ENCODE measurements around the gene AGRN.

The AGRN gene

DNA sequence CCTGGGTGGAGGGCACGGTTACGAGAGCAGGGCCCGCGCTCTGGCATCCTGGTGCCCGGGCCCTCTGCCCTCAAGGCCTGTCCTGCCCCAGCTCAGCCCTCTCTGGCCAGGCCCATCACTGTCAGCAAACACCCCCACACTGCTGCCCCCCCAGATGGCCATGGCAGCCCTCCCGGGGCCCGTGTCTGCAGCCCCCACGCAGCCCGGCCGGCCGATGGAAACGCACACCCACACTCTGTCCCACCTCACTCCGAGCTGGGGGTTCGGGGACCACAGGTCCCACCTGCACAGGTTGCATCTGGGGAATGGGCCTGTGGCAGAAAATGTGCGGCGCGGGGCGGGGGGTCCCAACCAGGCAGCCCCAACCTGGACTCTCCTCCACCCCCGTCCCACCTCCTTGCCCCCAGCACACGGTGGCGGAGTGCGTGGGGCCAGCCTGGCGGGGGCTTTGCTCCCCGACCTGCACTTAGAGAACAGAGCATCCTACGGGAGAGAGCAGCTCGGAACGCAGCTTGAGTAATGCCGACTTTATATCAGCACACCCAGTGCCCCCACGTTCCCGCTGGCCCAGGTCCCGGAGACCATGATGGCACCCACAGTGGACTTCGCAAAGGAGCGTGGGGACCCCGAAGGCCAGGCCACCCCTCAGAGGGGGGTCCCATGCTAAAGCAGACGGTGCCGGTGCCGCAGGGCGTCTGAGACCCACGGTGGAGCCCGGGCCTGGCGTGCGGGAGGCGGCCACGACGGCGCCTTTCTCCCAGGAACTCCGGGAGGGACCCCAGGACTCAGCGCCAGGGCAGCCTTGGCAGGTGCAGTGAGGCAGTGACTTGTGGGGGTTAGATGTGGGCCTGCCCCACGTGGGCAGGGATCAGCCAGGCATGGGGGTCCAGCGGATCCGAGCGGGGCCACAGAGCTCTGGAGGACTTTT, 61.7 kb downstream of the AGRN start:
- DNase-seq (ENCODE audit: low spot score), result no peak

DNA sequence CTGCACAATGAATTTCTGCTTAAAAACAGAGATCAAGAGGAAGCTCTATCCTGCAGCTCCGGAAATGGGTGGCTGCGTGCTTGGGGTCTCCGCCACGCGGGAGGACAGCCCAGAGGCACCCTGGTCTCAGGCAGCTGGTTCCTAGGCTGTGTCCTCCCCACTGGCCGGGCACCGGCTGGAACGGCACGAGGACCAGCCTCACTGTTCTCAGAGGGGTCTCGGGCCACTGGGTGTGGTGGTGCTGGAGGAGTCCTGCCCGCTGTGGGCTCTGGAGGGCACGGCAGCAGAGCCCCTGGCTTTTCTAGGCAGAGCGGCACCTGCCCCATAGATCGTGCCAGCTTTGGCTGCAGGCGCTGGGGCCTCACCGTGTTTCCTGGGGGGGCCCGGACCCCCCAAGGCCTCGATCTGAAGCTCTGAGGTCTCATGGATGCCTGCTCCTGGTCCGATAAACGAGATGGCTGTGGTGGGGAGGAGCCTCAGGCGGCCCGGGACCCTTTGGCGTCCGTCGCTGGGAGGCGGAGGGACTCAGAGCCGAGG, 62.4 kb downstream of the AGRN start:
- no peak for DNase-seq (ENCODE audit: low spot score)

DNA sequence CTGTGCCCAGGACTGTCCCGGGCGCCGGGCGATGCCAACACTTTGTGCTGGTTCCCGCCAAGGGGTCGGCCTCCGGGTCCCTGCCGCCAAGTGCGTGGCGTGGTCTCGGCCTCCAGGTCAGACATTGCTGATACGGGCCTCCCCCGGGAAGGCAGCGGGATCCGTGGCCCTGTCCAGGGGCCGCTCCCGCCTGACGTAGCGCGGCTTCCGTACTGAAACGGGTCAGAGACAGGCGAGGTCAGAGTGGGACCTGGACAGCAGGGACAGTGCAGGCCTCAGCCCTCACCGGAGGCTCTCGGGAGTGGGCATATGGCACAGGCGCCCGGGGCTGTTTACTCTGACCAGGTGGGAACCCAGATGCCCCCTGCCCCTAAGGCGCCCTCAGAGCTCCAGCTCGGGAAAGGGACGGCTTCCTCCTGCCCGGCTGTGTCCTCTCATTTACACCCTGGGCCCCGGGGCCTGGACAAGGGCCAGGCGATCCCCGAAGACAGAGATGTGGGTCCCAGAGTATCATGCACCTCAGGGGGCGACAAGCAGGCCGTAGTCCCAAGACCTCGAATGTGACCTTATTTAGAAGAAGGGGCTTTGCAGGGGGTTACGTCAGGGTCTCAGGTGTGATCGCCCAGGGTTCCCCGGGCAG, 63.0 kb downstream of the AGRN start:
- DNase-seq (ENCODE audit: low spot score), result no peak

DNA sequence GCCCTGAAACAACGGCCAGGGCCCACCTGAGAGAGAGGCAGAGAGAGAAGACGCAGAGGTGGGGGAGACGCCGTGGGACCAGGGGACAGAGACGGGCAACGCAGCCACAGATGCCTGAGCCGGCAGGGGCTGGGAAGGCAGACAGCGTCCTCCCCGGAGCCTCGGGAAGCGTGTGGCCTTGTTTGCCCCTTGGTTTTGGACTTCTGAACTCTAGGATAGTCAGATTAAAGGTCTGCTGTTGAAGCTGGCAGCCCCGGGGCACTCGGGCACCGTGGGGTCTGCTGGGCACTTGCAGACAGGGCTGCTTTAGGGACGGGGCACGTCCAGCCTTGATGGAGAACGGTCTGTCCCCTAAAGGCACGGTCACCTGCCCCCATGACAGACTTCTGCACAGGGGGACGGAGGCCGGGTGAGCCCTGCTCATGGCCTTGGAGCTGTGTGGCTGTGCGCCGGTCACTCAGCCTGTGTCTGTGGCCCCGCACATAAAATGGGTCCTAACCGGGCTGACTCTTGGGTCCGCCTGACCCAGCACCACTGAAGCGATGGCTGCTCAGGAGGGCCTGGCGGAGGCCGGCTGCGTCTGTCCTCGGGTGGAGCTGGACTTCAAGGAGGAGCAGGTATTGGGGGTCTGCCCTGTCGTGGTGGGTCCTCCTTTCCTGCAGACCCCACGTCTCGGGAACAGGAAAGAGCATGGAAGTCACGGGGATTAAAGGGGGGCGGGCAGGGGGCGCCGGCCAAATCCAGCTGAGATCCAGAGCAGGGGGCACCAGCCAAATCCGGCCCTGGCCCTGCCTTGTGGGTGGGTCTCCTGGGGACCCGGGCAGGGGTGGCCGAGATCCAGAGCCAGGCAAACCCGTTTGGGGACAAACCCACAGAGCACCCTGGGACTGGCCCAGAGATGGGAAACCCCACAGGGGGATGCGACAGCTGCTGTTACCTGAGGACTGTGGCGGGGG, 63.8 kb downstream of the AGRN start:
- peak; percentile 11 for DNase-seq (ENCODE audit: low spot score)

GRCh38 chr1:1084372-1085170, 64.7 kb downstream of the AGRN start:
- no peak for DNase-seq (ENCODE audit: low spot score)

GRCh38 chr1:1085171-1085841, 65.4 kb downstream of the AGRN start:
- peak; percentile 8 for DNase-seq (ENCODE audit: low spot score)

- DNase-seq (ENCODE audit: low spot score), result peak; percentile 17
These were observed 66.3 kb downstream of the AGRN start for GRCh38 chr1:1085911-1086841.

DNA sequence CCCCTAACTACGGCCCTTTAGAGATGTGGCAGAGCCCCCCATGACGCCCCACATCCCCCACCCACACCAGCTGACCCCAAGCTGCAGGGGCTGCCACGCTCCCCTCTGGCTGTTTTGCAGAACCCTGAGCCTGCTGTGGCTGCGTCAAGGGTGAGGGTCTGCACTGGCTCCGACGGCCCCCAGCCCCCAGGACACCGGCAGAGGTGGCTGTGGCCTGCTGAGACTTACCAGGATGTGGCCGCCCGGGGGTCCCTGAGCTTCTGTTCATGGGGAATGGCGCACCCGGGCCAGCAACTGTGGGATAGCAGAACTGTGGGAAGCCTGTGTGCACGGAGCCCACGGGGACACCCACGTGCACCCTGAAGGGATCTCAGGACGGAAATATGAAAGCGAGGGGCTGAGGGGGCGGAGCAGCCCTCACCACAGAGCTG, 67.0 kb downstream of the AGRN start:
- no peak for DNase-seq (ENCODE audit: low spot score)

GRCh38 chr1:1087351-1088028, 67.6 kb downstream of the AGRN start:
- DNase-seq (ENCODE audit: low spot score), result peak; percentile 13

DNA sequence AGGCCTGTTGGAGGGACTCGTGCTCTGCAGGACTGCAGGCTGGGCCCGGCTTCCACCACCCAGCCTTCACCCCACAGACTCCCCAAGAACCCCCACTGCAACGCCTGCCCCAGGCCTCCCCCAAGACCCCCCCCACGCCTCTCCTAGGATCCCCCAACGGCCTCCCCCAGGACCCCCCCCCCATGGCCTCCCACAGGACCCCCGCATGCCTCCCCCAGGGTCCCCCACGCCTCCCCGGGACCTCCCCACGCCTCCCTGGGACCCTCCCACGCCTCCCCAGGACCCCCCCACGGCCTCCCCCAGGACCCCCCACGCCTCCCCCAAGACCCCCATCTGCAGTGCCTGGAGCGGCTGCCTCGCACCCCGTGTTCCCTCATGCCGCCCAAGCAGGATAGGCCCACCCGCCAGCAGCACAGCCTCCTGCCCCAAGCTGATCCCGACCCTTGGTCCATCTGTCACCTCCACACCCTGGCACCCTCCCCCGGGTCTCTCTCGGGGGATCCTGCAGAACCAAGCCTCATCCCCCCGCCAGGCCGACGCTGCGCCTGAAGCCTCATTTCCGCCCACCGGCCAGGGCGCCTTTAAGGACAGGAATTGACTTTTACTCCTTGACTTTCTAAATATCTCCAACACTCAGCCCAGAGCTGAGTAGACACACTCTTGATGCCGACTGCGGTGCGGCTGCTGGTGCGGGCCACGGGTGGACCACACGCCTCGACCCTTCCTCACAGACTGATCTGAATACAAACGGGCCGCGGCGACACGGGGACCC, 68.3 kb downstream of the AGRN start:
- DNase-seq (ENCODE audit: low spot score), result no peak

DNA sequence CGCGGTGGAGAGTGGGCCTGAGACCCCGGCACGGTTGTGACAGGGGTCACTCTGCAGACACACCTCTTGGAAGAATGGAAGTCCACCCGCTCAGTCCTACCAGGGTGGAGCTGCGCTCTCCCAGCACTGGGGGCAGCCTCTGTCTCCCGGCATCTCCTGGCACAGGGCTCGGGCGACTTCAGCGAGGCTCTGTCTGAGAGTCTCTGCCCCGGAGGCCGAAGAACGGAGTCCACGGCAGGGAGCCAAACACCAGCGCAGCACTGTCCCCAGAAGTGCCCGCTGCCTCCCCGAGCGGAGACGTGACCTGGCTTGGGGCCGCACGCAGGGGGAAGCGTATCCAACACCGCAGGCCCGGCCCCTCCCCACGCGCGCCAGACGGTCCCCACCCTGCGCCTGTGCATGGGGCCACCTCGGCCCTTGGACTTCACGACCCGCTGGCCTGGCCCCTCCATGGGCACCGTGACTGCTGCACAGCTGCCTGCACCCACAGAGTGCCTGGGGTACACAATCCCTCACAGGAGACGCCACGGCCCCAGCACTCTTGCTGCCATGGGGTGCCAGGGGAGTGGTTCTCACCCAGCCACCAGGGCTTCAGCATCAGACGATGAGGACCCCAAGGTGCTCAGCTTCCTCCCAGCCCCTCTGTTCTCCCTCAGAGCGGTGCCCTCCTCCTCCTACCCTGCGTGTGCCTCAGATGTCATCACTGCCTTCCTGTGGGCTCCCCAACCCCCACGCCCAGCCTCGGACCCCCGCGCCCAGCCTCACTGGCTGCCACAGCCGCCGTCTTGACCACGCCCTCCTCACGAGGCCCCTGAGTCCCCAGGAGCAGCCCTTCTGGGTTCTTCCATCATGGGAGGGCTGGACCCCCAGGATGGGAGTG, 69.1 kb downstream of the AGRN start:
- DNase-seq (ENCODE audit: low spot score), result peak; percentile 7

GRCh38 chr1:1089731-1090423, 70.0 kb downstream of the AGRN start:
- peak; percentile 8 for DNase-seq (ENCODE audit: low spot score)

DNA sequence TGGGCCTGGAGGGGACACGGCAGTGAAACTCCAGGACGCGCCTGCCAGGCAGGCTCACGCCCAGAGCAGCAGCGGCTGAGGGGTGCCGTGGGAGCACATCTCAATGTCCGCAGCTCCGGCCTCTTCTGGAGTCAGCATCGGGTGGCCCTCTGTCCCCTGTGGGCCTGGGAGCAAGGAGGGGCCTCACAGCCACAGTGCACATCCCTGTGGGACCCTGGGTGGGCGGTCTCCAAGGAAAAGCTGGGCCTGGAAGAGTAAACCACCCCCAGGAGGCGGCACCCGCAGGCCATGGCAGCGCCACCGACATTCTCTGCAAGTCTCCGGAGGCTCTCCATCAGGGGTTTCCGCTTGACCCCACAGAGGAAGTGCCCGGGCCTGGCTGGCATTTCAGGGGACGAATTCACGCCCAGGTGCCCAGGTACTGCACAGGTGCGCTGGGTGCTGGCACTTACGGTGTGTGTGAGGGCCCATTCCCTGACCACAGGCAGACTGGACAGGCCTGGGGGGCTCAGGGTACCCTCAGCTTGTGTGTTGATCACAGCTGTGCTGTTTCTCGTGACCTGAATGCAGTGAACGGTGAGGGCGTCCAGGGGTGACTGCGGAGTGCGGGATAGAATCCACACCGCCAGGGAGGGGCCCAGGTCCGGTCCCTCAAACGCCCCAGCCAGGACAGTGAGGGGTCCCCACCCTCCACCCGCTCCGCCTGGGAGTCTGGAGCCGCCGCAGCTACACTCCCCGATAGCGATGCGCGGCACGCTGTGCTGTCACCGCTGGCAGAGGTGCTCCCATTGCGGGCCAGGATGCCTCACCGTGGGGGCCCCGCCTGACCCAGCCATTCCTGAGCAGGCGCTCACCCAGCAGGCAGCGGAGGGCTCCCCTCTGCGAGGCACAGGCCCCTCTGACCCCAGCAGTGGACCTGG, 70.8 kb downstream of the AGRN start:
- DNase-seq (ENCODE audit: low spot score), result no peak

DNA sequence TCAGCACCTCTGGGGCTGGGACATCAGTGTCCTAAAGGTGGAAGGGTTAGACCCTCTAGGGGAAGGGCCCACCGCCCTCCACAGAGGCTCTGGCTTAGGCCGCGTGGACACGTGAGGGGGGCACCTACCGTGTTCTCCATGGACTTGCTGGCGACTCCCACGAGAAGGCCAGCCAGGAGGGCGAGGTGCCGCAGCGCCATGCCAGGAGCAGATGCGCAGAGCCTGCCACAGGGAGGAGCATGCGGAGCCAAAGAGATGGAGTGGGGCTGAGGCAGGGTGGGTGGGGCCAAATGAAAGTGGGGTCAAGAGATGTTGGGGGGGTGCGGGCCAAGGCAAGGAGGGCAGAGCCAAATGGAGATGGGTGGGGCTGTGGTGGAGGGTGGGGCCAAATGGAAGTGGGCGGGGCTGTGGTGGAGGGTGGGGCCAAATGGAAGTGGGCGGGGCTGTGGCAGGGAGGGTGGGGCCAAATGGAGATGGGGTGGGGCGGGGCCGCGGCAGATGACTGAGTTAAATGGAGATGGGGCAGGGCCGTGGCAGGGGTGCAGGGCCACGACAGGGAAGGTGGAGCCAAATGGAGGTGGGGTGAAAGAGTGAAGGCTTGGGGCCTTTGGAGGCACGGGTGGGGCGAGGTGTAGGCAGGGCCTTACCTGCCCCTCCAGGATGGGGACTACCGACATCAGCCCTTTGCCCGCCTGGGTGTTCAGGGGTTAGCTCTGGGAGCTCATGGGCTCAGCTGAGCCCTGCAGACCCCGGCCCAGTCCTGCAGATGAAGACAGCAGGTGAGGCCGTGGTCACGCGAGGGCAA, 71.6 kb downstream of the AGRN start:
- DNase-seq (ENCODE audit: low spot score), result peak; percentile 25

Measured in NAMALWA (cell line).